ENCODE data around the gene TSPYL4. TPM values are rescaled to one million over a fixed set of nuclear protein-coding genes. Genes with fewer than 3 reads are reported as not detected.

Gene TSPYL4
- total RNA-seq, 1 experiment from 2014 or later, result 15.0 TPM

- H3K4me1 Mint-ChIP-seq (ENCODE audit: low read depth, unreplicated experiment), result no peaks in the 10 kb centered on the region
- H3K27ac Mint-ChIP-seq (ENCODE audit: unreplicated experiment), result no peak overlapping the region
- CTCF ChIA-PET, result interaction anchor here (1.2 to 1.9 kb wide), 3 partner anchors 9 to 52 kb away, joined by 3 to 6 read pairs (median 5); no protein-coding TSS in a partner anchor
- intact Hi-C loops (cut with micrococcal nuclease; ENCODE audit: unreplicated experiment), result loop anchor here (5.0 kb wide), 2 partner anchors 345 to 430 kb away; no protein-coding TSS in a partner anchor
- no peaks in the 10 kb centered on the region for H3K36me3 Mint-ChIP-seq (ENCODE audit: insufficient read depth, unreplicated experiment)
- no peaks in the 10 kb centered on the region for H3K27me3 Mint-ChIP-seq (ENCODE audit: unreplicated experiment)
- no peak overlapping the region for H3K4me3 Mint-ChIP-seq (ENCODE audit: low read depth, unreplicated experiment)
- no TSS peak for BruUV-seq (replicated peaks)
- TF ChIP-seq, protein P1, sequence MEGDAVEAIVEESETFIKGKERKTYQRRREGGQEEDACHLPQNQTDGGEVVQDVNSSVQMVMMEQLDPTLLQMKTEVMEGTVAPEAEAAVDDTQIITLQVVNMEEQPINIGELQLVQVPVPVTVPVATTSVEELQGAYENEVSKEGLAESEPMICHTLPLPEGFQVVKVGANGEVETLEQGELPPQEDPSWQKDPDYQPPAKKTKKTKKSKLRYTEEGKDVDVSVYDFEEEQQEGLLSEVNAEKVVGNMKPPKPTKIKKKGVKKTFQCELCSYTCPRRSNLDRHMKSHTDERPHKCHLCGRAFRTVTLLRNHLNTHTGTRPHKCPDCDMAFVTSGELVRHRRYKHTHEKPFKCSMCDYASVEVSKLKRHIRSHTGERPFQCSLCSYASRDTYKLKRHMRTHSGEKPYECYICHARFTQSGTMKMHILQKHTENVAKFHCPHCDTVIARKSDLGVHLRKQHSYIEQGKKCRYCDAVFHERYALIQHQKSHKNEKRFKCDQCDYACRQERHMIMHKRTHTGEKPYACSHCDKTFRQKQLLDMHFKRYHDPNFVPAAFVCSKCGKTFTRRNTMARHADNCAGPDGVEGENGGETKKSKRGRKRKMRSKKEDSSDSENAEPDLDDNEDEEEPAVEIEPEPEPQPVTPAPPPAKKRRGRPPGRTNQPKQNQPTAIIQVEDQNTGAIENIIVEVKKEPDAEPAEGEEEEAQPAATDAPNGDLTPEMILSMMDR (IDR thresholded peaks at IDR 0.05; ENCODE audit: unreplicated experiment), result peak; percentile 34
- no peaks in the 10 kb centered on the region for H3K9me3 Mint-ChIP-seq (ENCODE audit: low read depth, unreplicated experiment)
- DNase-seq, result no peak
Observed at GRCh38 chr6:116217069-116217468, 36.8 kb downstream of the TSPYL4 start.

DNA sequence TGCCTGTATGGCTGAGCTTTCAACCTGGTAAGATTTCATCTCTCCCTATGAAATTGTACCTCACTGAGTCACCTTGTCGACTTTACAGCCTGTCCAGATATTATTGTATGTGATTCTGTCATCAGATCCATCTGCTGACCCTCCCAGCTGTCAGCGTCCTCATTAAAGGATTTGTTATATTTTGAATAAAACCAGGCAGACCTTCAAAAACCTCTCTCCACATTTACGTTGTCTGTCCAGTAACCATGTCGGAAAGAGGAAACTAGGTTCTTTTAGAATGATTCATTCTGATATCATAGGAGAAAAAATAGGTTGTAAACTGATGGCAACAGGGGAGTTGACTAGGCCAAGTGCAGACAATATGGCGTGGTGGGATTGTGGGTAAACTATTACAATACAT is 38.5 kb downstream of the TSPYL4 start:
- no peak overlapping the region for H3K27ac Mint-ChIP-seq (ENCODE audit: unreplicated experiment)

DNA sequence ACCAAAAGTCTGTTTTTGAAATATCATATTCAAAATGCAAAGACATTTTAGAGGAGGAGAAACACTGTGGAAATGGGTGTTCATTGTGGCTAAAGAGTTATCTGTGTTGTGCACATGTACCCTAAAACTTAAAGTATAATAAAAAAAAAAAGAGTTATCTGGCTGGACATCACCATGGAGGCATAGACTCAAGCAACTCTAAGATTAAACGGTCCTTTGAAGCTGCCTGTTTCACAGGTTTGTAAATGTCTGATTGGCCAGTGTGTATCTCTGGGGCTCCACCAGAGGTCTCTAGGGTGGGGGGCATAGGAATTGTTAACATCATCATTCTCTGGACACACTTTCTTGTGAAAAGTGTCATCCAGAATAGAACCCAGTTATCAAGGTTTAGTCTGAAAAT is 39.2 kb downstream of the TSPYL4 start:
- BruUV-seq (replicated peaks), result no TSS peak
- CTCF ChIA-PET, result no interaction called here
- no peaks in the 10 kb centered on the region for H3K27me3 Mint-ChIP-seq (ENCODE audit: unreplicated experiment)

More for the DNA sequence above, 38.5 kb downstream of the TSPYL4 start:
- no peaks in the 10 kb centered on the region for H3K9me3 Mint-ChIP-seq (ENCODE audit: low read depth, unreplicated experiment)
- TF ChIP-seq, protein P1 (IDR thresholded peaks at IDR 0.05; ENCODE audit: unreplicated experiment), result no peak
- H3K27me3 Mint-ChIP-seq (ENCODE audit: unreplicated experiment), result no peaks in the 10 kb centered on the region
- H3K4me1 Mint-ChIP-seq (ENCODE audit: low read depth, unreplicated experiment), result no peaks in the 10 kb centered on the region
- DNase-seq, result no peak
- CTCF ChIA-PET, result no interaction called here
- no peak overlapping the region for H3K4me3 Mint-ChIP-seq (ENCODE audit: low read depth, unreplicated experiment)
- intact Hi-C loops (cut with micrococcal nuclease; ENCODE audit: unreplicated experiment), result loop anchor here (5.0 kb wide), 2 partner anchors 347 to 432 kb away; no protein-coding TSS in a partner anchor
- no TSS peak for BruUV-seq (replicated peaks)
- no peaks in the 10 kb centered on the region for H3K36me3 Mint-ChIP-seq (ENCODE audit: insufficient read depth, unreplicated experiment)

GRCh38 chr6:116210750-116211425 is 43.0 kb downstream of the TSPYL4 start:
- peak; percentile 2 for DNase-seq
- no peak overlapping the region for H3K4me3 Mint-ChIP-seq (ENCODE audit: low read depth, unreplicated experiment)
- no TSS peak for BruUV-seq (replicated peaks)
- intact Hi-C loops (cut with micrococcal nuclease; ENCODE audit: unreplicated experiment), result no loop called here
- H3K9me3 Mint-ChIP-seq (ENCODE audit: low read depth, unreplicated experiment), result no peaks in the 10 kb centered on the region
- no peaks in the 10 kb centered on the region for H3K36me3 Mint-ChIP-seq (ENCODE audit: insufficient read depth, unreplicated experiment)
- TF ChIP-seq, protein P1 (IDR thresholded peaks at IDR 0.05; ENCODE audit: unreplicated experiment), result no peak
- no peaks in the 10 kb centered on the region for H3K4me1 Mint-ChIP-seq (ENCODE audit: low read depth, unreplicated experiment)
- no peaks in the 10 kb centered on the region for H3K27me3 Mint-ChIP-seq (ENCODE audit: unreplicated experiment)
- CTCF ChIA-PET, result interaction anchor here (0.7 to 0.8 kb wide), 2 partner anchors 66 to 507 kb away, joined by 3 read pairs; no protein-coding TSS in a partner anchor
- H3K27ac Mint-ChIP-seq (ENCODE audit: unreplicated experiment), result no peak overlapping the region

More for the DNA sequence above, 39.2 kb downstream of the TSPYL4 start:
- Mint-ChIP-seq H3K36me3 (ENCODE audit: insufficient read depth, unreplicated experiment) (no peaks in the 10 kb centered on the region), H3K27ac (ENCODE audit: unreplicated experiment) (no peak overlapping the region), H3K9me3 (ENCODE audit: low read depth, unreplicated experiment) (no peaks in the 10 kb centered on the region), H3K4me1 (ENCODE audit: low read depth, unreplicated experiment) (no peaks in the 10 kb centered on the region), H3K4me3 (ENCODE audit: low read depth, unreplicated experiment) (no peak overlapping the region)
- no peak for DNase-seq
- intact Hi-C loops (cut with micrococcal nuclease; ENCODE audit: unreplicated experiment), result loop anchor here (5.0 kb wide), 2 partner anchors 348 to 433 kb away; no protein-coding TSS in a partner anchor
- TF ChIP-seq, protein P1 (IDR thresholded peaks at IDR 0.05; ENCODE audit: unreplicated experiment), result no peak

Data from Calu3 (cell line).